ENCODE measurements around the gene SMC6.

Gene SMC6

DNA sequence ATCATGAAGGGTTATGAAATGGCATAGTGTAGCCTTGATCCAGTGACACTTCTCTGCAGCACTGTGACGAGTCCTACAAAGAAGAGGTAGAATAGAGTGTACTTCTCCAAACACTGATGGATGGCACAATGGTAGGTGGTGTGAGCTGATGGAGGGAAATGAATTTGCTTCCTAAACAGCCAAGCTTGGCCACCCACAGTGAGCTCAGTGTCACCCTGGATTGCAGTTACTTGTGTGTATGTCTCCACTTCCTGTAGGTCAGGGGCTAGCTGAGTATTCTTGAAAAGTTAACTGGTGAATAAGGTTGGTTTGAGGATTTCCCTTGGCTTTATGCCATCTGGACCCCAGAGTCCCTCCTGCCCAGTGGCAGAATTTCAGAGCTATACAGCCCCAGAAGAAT is 137.2 kb downstream of the SMC6 start:
- no peak for DNase-seq

DNA sequence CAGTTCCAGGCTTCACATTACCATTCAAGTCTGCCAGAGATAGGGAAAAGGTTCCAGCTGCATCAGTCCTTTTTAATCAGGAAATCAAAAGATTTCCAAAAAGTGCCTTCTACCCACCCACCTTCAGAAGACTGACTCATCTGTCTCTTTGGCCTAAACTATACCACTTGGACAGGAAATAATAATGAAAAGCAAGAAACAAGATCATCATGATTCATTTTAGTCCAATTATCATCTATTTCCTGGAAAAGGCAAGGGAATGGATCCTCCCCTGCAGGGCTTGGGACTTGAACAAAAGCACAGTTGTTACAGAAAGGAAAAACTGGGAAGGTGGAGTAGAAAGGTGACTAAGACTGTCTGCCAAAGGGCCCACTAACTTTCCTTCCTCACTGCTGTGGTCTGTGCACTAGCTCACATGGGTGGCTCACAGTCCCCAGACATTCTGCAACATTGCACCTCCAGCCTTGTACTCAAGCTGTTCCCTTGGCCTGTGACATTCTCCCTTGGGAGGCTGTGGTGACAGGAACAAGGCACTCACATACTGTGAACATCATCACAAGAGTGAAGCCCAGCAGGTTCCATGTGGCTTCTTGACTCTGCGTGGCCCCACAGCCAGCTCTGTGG is 137.8 kb downstream of the SMC6 start:
- DNase-seq = no peak

DNA sequence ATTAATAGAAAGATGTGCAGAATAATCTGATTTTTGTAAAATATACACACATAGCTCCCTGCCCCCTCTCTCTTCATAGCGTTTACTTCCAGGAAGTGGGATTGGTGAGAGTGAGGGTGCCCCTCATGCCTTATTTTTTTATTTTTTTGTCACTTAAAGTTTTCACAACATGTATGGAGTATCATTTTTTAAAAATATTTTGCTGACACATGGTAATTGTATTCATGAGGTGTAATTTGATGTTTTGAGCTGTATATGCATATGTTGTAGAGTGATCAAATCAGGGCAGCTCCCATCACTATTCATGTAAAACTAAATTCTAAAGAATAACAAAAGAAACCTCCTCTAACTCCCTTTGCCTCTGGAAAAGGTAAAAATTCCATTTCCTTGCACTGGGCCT is 138.5 kb downstream of the SMC6 start:
- DNase-seq = no peak

DNA sequence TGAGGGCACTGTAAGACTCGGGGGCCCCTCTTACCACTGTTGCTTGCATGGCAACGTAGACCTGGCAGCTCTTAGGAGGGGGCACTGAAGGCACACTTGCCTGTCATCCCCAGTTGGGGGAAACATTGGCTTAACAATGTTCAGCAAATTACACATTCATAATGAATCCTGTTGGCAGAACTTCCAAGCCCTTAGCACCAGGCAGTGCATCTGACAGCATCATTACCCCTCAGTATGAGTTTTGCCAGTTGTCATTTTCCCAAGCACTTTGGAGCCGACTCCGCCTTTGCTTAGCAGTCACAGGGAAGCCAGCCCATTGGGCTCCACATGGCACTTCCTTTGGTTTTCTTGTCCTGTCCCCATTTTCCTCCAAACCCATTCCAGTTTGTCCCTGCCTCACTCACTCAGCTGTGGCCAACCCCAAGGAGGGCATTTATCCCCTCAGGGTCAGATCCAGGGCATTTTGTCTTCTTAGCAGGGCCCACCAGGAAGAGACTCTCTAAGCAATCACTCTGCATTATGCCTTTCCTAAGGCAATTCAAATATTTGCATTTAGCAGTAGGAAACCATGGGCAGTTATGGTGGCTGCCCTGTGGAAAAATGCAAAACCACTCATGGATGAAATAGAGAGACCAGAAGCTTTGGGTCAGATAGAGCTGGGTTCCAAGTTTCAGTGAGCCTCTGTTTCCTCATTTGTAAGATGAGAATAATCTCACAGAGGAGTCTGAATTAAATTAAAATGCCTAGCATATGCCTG is 139.3 kb downstream of the SMC6 start:
- DNase-seq = no peak

All from right kidney (tissue), 1 donor.